C4-2B (cell line): ENCODE results near the gene PRDM13.
"Not testable (repeated sequence)": the region's sequence is repeated elsewhere in the genome, so short reads cannot be mapped to it uniquely, and the experiment has no call there.

Experiments
- H3K27ac ChIP-seq: fragments of 450-650 bp; 2 replicates; pipeline ENCODE4 v1.5.1; 2017
- CTCF ChIP-seq: fragments of 450-650 bp; conservative IDR thresholded peaks from 2 replicates; pipeline ENCODE4 v1.5.1; 2017; ENCODE audit warnings: mild to moderate bottlenecking
- ZFX ChIP-seq: fragments of 450-650 bp; IDR thresholded peaks from 2 replicates; pipeline ENCODE4 v1.6.1; 2017

The PRDM13 gene

DNA sequence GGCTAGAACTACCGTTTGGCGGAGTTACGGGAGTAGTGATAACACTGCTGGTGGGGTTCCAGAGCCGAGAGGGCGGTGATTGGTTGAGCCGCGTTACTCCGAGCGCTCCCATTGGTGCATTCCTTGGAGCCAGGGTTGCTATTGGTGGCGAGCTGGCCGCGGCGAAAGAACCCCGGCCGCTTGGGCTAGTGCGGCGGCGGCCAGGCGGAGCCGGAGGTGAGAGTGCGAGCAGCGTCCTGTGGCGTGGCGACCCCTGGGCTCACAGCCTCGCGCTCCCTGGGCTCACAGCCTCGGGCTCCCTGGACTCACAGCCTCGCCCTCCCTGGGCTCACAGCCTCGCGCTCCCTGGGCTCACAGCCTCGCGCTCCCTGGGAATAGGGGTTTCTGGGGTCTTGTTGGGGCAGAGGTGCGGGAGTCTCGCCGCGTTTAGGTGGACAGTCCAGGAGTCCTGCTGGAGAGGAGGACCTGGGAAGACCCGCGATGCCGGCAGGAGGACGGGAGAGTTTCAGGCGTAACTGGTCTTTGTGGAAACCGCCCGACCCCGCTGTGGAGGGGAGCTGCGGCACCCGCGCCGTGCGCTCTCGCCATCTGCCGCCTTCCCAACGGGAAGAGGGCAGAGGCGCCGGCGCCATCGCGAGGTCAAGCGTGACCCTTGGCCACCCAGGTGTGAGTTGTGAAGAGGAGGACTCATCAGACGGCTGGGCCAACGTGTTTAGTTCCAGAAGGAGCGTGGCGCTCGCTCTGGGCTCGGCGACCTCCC is 12.2 kb downstream of the PRDM13 start:
- TF ChIP-seq CTCF (no peak), ZFX (no peak)
- no peak overlapping the region for H3K27ac ChIP-seq

- TF ChIP-seq ZFX (no peak), CTCF (no peak)
- no peak overlapping the region for H3K27ac ChIP-seq
Measured at GRCh38 chr6:99619409-99619762, 12.8 kb downstream of the PRDM13 start.

- not testable (repeated sequence) for H3K27ac ChIP-seq
Measured at GRCh38 chr6:99622044-99622443, 15.4 kb downstream of the PRDM13 start.

GRCh38 chr6:99629293-99629692 is 22.7 kb downstream of the PRDM13 start:
- no peak overlapping the region for H3K27ac ChIP-seq
- TF ChIP-seq ZFX (no peak), CTCF (no peak)

- H3K27ac ChIP-seq: no peak overlapping the region
- TF ChIP-seq CTCF (no peak), ZFX (no peak)
Measured at GRCh38 chr6:99637629-99638028, 31.0 kb downstream of the PRDM13 start.

DNA sequence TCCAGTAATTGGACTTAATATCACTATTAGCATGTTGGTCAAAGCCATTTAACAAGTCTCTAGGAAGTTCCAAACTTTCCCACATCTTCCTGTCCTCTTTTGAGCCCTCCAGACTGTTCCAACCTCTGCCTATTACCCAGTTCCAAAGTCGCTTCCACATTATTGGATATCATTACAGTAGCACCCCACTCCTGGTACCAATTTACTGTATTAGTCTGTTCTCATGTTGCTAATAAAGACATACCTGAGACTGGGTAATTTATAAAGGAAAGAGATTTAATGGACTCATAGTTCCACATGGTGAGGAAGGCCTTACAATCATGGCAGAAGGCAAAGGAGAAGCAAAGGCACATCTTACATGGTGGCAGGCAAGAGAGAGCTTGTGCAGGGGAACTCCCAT is 31.7 kb downstream of the PRDM13 start:
- not testable (repeated sequence) for H3K27ac ChIP-seq

- no peak overlapping the region for H3K27ac ChIP-seq
- no peak for TF ChIP-seq CTCF
- TF ChIP-seq ZFX: no peak
Measured at GRCh38 chr6:99641270-99641669, 34.6 kb downstream of the PRDM13 start.

DNA sequence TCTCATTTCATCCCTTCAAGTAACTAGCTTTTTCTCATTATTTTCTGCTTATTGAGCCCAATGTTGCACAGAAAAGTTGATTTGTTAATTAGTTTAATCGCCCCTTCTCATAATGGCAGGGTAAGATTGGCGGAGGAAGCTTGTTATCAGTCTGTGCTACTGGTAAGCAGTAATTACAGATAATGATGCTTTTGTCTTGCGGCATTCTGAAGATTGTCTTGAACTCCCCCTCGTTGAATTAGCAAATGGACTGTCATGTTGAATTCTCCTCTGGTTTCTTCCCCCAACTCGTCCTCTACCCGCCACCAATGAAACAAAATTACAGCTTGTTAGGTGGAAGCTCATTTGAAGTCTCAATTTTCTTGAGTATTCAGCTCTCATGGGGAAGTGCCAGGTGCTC is 39.4 kb downstream of the PRDM13 start:
- no peak for TF ChIP-seq ZFX
- no peak for TF ChIP-seq CTCF
- no peak overlapping the region for H3K27ac ChIP-seq

DNA sequence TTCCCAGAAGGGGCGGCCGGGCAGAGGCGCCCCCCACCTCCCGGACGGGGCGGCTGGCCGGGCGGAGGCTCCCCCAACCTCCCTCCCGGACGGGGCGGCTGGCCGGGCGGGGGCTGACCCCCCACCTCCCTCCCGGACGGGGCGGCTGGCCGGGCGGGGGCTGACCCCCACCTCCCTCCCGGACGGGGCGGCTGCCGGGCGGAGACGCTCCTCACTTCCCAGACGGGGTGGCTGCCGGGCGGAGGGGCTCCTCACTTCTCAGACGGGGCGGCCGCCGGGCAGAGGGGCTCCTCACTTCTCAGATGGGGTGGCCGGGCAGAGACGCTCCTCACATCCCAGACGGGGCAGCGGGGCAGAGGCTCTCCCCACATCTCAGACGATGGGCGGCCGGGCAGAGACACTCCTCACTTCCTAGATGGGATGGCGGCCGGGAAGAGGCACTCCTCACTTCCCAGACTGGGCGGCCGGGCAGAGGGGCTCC is 43.5 kb downstream of the PRDM13 start:
- not testable (repeated sequence) for H3K27ac ChIP-seq
